Measurements from ENCODE around the gene RNPEPL1. TPM values are rescaled to one million over a fixed set of nuclear protein-coding genes. Genes with fewer than 3 reads are reported as not detected.

The RNPEPL1 gene
- total RNA-seq, 1 experiment from 2014 or later, result 80.6 TPM

- Mint-ChIP-seq H3K27ac (ENCODE audit: unreplicated experiment) (no peak overlapping the region), H3K9me3 (ENCODE audit: low read depth, unreplicated experiment) (no peaks in the 10 kb centered on the region), H3K4me1 (ENCODE audit: low read depth, unreplicated experiment) (no peaks in the 10 kb centered on the region), H3K36me3 (ENCODE audit: insufficient read depth, unreplicated experiment) (peaks cover 52% of the 10 kb centered on the region), H3K27me3 (ENCODE audit: unreplicated experiment) (no peaks in the 10 kb centered on the region), H3K4me3 (ENCODE audit: low read depth, unreplicated experiment) (no peak overlapping the region)
- no peak for TF ChIP-seq CTCF (IDR thresholded peaks at IDR 0.05; ENCODE audit: unreplicated experiment)
- intact Hi-C loops (cut with micrococcal nuclease; ENCODE audit: unreplicated experiment), result no loop called here
- CTCF ChIA-PET, result interaction anchor here (0.7 kb wide), 1 partner anchor 60 kb away, joined by 6 read pairs; no protein-coding TSS in a partner anchor
- no peak for DNase-seq
- BruUV-seq (replicated peaks), result no TSS peak
Observed at GRCh38 chr2:240627736-240628506, 59.6 kb downstream of the RNPEPL1 start.

DNA sequence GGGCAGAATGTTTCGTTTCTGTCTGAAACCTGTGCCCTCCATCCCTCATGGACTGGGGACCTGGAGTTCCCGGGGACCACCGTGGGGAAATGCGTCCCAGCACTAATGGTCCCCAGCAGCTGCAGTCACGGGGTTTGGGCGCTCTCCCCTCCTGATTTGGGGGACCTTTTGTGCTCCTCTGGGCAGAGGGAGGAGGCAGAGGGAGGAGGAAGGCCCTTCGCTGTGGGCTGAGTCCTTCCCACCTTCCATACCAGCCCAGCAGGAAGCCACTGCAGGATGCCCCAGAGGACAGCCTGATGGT, 60.2 kb downstream of the RNPEPL1 start:
- TF ChIP-seq CTCF (IDR thresholded peaks at IDR 0.05; ENCODE audit: unreplicated experiment), result no peak
- Mint-ChIP-seq H3K4me1 (ENCODE audit: low read depth, unreplicated experiment) (no peaks in the 10 kb centered on the region), H3K9me3 (ENCODE audit: low read depth, unreplicated experiment) (peaks cover 2% of the 10 kb centered on the region), H3K4me3 (ENCODE audit: low read depth, unreplicated experiment) (no peak overlapping the region), H3K36me3 (ENCODE audit: insufficient read depth, unreplicated experiment) (peaks cover 47% of the 10 kb centered on the region), H3K27ac (ENCODE audit: unreplicated experiment) (no peak overlapping the region), H3K27me3 (ENCODE audit: unreplicated experiment) (no peaks in the 10 kb centered on the region)
- CTCF ChIA-PET, result no interaction called here
- no TSS peak for BruUV-seq (replicated peaks)
- DNase-seq, result no peak
- intact Hi-C loops (cut with micrococcal nuclease; ENCODE audit: unreplicated experiment), result no loop called here

GRCh38 chr2:240628808-240629618, 60.7 kb downstream of the RNPEPL1 start:
- H3K9me3 Mint-ChIP-seq (ENCODE audit: low read depth, unreplicated experiment), result peaks cover 4% of the 10 kb centered on the region
- TF ChIP-seq CTCF (IDR thresholded peaks at IDR 0.05; ENCODE audit: unreplicated experiment), result no peak
- BruUV-seq (replicated peaks), result no TSS peak
- H3K4me3 Mint-ChIP-seq (ENCODE audit: low read depth, unreplicated experiment), result no peak overlapping the region
- no peak for DNase-seq
- peaks cover 45% of the 10 kb centered on the region for H3K36me3 Mint-ChIP-seq (ENCODE audit: insufficient read depth, unreplicated experiment)
- no peaks in the 10 kb centered on the region for H3K4me1 Mint-ChIP-seq (ENCODE audit: low read depth, unreplicated experiment)
- intact Hi-C loops (cut with micrococcal nuclease; ENCODE audit: unreplicated experiment), result no loop called here
- no peak overlapping the region for H3K27ac Mint-ChIP-seq (ENCODE audit: unreplicated experiment)
- H3K27me3 Mint-ChIP-seq (ENCODE audit: unreplicated experiment), result no peaks in the 10 kb centered on the region
- CTCF ChIA-PET, result no interaction called here

- DNase-seq, result no peak
- CTCF ChIA-PET, result no interaction called here
Observed at GRCh38 chr2:240629619-240629967, 61.3 kb downstream of the RNPEPL1 start.

More at GRCh38 chr2:240629619-240629967, 61.3 kb downstream of the RNPEPL1 start:
- Mint-ChIP-seq H3K4me1 (ENCODE audit: low read depth, unreplicated experiment) (no peaks in the 10 kb centered on the region), H3K36me3 (ENCODE audit: insufficient read depth, unreplicated experiment) (peaks cover 40% of the 10 kb centered on the region), H3K27ac (ENCODE audit: unreplicated experiment) (no peak overlapping the region), H3K27me3 (ENCODE audit: unreplicated experiment) (no peaks in the 10 kb centered on the region), H3K9me3 (ENCODE audit: low read depth, unreplicated experiment) (peaks cover 4% of the 10 kb centered on the region), H3K4me3 (ENCODE audit: low read depth, unreplicated experiment) (no peak overlapping the region)
- intact Hi-C loops (cut with micrococcal nuclease; ENCODE audit: unreplicated experiment), result no loop called here
- no TSS peak for BruUV-seq (replicated peaks)
- TF ChIP-seq CTCF (IDR thresholded peaks at IDR 0.05; ENCODE audit: unreplicated experiment), result no peak
